ENCODE measurements around the gene ZNF140. TPM values are rescaled to one million over a fixed set of nuclear protein-coding genes. Genes with fewer than 3 reads are reported as not detected.
A peak's percentile ranks its signal among the peaks of the same experiment; 100 is the strongest.

Gene ZNF140
- total and polyA plus RNA-seq, 2 of the 13 experiments (the other 11 are each of a cell fraction or from before 2014, with no cell fraction given) = 8.7 to 13.5 TPM

DNA sequence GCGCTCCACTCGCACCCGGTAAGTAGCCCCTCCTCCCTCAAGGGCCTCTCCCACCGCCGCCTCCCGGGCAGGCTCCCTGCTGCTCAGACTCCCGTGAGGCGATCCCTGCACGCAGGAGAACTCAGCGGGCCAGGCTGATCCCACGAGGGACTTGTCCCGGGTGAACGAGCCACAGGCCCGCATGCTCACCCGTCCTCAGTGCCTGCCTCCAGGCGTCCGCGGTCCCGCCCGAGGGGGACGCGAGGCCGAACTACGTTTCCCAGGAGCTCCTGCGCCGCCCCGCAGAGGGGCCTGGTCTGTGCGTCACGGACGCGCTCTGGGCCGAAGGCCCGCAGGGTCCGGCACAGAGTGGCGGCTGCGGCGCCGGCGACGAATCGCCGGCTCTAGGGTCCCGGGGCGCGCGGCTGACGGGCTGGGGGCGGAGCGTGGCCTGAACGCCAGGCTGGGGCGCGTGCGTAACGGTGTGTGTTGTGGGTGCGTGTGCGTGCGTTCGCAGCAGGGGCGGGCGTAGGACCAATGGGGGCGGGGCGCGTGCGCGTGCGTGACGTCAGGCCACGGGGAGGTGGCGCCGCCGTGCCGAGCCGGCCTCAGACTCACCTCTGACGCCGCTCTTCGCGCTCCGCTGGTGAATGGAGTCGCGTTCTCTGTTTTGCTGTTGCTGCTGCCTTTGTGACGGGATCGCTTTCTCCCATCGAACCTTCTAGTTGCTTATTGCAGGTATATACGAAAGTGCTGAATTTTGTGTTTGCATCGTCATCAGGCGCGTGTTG is 49.5 kb downstream of the ZNF140 start, which contains the start of the genes ZNF10 and ZNF891 (continued):
- TF ChIP-seq, protein P1, sequence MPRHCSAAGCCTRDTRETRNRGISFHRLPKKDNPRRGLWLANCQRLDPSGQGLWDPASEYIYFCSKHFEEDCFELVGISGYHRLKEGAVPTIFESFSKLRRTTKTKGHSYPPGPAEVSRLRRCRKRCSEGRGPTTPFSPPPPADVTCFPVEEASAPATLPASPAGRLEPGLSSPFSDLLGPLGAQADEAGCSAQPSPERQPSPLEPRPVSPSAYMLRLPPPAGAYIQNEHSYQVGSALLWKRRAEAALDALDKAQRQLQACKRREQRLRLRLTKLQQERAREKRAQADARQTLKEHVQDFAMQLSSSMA (CRISPR knock-in tag; IDR thresholded peaks at IDR 0.05) = peak; percentile 87; the same call in 1 of the 2 replicates
- peak; percentile 47; the same call in 1 of the 2 replicates for TF ChIP-seq NKX3-1 (CRISPR knock-in tag; IDR thresholded peaks at IDR 0.05)
- TF ChIP-seq POGK (CRISPR knock-in tag; conservative IDR thresholded peaks at IDR 0.05) = peak; percentile 98
- TF ChIP-seq ZNF562 (CRISPR knock-in tag; IDR thresholded peaks at IDR 0.05; ENCODE audit: borderline replicate concordance) = 0 out of 2 replicates have a peak, but pooled peaks have one; percentile 49
- peak; percentile 82 for TF ChIP-seq ARNTL (CRISPR knock-in tag; IDR thresholded peaks at IDR 0.05)
- peak; percentile 47 for TF ChIP-seq TBL1XR1 (IDR thresholded peaks at IDR 0.05; ENCODE audit: borderline replicate concordance, low read length, partially characterized antibody)
- TF ChIP-seq, protein P2, sequence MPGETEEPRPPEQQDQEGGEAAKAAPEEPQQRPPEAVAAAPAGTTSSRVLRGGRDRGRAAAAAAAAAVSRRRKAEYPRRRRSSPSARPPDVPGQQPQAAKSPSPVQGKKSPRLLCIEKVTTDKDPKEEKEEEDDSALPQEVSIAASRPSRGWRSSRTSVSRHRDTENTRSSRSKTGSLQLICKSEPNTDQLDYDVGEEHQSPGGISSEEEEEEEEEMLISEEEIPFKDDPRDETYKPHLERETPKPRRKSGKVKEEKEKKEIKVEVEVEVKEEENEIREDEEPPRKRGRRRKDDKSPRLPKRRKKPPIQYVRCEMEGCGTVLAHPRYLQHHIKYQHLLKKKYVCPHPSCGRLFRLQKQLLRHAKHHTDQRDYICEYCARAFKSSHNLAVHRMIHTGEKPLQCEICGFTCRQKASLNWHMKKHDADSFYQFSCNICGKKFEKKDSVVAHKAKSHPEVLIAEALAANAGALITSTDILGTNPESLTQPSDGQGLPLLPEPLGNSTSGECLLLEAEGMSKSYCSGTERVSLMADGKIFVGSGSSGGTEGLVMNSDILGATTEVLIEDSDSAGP (CRISPR knock-in tag; IDR thresholded peaks at IDR 0.05; ENCODE audit: borderline replicate concordance) = peak; percentile 86
- TF ChIP-seq ZNF784 (CRISPR knock-in tag; IDR thresholded peaks at IDR 0.05; ENCODE audit: borderline replicate concordance) = peak; percentile 89; the same call in 1 of the 2 replicates
- peak; percentile 60; the same call in 1 of the 2 replicates for TF ChIP-seq ZBTB7B (CRISPR knock-in tag; IDR thresholded peaks at IDR 0.05)
- TF ChIP-seq ZNF468 (CRISPR knock-in tag; IDR thresholded peaks at IDR 0.05) = no peak
- peak; percentile 10; the same call in 1 of the 2 replicates for TF ChIP-seq ZNF572 (CRISPR knock-in tag; IDR thresholded peaks at IDR 0.05)
- peak; percentile 81 for TF ChIP-seq MAZ (IDR thresholded peaks at IDR 0.05; ENCODE audit: borderline replicate concordance, low read depth, low read length)
- peak; percentile 95 for TF ChIP-seq MAZ (CRISPR knock-in tag; IDR thresholded peaks at IDR 0.05; ENCODE audit: low read depth)
- no peak for TF ChIP-seq FOXA1 (IDR thresholded peaks at IDR 0.05)
- no peak for TF ChIP-seq FOXA1 (CRISPR knock-in tag; IDR thresholded peaks at IDR 0.05)
- TF ChIP-seq, protein P3, sequence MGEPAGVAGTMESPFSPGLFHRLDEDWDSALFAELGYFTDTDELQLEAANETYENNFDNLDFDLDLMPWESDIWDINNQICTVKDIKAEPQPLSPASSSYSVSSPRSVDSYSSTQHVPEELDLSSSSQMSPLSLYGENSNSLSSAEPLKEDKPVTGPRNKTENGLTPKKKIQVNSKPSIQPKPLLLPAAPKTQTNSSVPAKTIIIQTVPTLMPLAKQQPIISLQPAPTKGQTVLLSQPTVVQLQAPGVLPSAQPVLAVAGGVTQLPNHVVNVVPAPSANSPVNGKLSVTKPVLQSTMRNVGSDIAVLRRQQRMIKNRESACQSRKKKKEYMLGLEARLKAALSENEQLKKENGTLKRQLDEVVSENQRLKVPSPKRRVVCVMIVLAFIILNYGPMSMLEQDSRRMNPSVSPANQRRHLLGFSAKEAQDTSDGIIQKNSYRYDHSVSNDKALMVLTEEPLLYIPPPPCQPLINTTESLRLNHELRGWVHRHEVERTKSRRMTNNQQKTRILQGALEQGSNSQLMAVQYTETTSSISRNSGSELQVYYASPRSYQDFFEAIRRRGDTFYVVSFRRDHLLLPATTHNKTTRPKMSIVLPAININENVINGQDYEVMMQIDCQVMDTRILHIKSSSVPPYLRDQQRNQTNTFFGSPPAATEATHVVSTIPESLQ (CRISPR knock-in tag; conservative IDR thresholded peaks at IDR 0.05) = no peak
- TF ChIP-seq REL (CRISPR knock-in tag; conservative IDR thresholded peaks at IDR 0.05) = 0 out of 2 replicates have a peak, but pooled peaks have one; percentile 33

Data from HepG2 (cell line).